HG02798 (cell line): Measurements from ENCODE around the gene EIF3D.
"Not testable (repeated sequence)": the region's sequence is repeated elsewhere in the genome, so short reads cannot be mapped to it uniquely, and the experiment has no call there.

ENCODE experiments used
- ATAC-seq: cut with Tn5 transposase; IDR thresholded peaks from one replicate; pipeline ENCODE4 v1.9.1; 2021; ENCODE audit warnings: mild to moderate bottlenecking; ENCODE audit not compliant: unreplicated experiment, poor library complexity

The EIF3D gene

DNA sequence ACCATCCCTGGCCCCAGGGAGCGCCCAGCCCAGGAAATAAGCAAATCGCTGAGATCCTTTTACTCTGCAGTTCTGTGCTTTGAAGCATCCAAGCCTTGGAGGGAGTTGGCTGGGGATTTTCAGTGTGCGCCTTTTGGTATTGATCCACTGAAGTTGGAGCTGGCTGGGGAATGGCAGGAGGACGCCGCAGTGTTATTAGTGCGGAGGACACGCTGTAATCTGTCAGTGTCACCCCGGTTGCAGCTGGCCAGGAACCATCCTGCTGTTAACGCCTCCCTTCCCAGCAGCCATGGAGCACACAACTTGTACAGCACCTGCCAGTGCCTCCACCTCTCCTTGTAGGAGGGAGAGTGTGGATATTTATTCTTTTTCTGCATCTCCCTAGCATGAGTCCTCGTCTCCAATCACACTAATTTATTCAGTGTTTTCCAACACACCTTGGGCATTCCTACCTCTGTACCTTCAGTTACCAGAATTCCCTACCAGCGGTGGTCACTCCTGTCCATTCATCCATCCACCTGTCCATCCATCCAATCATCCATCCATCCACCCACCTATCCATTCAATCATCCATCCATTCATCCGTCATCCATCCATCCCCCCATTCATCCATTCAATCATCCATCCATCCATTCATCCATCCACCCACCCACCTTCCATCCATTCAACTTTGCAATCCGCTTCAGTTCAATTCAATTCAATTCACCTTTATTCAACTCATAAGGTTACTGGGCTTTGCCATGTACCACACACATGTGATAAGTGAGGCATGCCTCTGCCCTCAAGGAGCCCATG is 21.9 kb upstream of the EIF3D start:
- ATAC-seq = no peak

DNA sequence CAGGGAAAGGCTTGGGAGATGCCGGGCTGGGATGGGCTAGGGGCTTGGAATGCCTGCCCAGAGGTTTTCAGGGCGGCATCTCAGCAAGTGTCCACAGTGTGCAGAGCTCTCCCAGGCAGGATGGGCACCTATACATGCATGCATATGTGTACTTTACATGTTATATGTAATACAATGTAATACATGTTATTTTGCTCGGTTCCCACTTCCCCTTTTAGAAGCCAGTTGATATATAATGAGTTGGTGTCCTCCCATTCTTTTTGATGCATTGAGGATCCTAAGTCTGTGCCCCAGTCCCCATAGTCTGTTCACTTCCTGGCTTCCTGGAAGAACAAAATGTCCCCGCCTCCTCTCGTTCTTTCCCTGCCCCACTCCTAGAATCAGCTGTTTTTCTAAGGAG is 20.1 kb upstream of the EIF3D start:
- ATAC-seq = no peak

DNA sequence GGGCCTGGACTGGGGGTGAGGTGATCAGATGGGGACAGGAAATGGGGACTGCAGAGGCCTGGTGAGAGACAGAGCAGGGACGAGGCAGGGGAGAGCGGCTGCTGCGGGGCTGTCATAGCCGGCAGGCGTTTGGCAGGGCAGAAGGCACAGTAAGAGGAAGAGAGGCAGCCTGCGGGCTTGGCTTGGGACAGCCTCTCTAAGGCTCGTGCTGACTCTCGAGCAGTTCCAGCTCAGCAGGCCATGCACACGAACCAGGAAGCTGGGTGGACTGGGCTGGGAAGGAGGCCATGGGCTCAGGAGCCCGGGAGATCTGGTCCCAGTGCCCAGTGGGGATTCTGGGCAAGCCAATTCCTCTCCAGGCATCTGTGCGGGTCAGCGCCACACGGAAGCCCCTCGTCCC is 19.6 kb upstream of the EIF3D start:
- ATAC-seq = no peak

DNA sequence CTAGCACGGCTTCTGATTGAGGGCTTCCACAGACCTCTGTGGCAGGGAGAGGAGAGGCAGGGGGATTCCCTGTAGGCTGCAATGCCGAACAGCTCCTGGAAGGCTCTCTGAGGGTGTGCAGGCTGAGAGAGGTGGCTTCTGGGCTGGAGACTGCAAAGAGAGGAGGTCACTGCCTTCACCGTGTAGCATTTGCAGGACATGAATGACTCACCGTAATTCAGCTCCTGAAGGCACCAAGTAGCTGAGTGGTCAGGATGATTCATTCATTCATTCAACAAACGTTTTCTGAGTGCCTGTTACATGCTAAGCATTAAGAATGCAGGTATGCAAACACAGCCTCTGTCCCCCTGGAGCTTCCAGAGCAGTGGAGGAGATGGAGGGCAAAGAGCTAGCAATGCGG is 18.0 kb upstream of the EIF3D start:
- ATAC-seq = no peak

DNA sequence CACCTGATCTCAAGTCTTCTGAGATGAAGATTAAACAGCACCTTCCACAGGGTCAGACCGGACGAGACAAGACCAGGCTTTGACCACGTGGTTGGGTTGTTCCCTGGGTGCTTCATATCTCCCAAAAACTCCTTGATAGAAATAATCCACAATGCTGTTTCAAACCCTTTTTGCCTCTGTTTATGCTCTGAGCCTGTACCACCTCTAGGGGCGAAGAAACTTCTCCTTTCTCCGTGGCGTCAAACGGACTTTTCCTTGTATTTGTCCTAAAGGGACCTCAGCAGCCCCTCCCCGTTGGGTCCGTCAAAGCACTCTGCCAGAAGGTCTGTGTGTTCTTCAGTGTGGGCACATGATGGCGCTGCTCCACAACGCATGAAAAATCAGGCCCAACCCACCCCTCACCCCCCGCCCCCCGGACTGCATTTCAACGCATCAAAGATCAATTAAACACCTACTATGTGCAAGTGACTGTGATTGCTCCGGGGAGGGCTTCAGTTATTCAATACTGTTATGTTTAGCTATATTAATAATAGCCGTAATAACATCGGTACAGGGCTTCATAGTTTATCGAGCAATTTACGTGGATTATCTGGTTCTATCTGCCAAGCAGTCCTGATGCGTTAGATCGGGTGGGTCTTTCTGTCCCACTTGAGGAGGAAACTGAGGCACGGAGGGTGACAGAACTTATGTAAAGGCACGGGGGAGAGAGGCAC is 17.3 kb upstream of the EIF3D start:
- ATAC-seq = no peak

DNA sequence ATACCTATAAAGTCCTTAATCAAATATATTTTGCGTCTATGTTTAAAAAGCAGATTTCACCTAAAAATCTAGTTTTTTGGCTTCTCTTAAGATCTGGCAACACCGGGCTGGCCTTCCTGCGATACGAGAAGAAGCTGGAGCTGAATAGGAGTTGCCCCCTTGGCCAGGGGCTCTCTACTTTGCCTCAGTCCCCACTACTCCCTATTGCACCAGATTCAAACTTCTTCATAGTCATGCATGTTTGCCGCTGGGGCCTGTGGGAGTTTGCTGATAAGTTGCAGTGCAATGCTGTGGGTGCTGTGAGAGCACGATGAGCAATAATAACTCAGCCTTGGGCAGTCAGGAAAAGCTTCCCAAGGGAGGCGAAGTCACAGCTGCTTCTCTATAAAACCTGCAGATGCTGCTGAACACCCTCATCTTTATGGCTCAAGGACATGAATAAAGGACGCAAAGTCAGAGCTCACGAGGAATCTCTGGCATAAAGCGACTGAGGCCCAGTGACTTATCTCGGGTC is 15.2 kb upstream of the EIF3D start:
- no peak for ATAC-seq

DNA sequence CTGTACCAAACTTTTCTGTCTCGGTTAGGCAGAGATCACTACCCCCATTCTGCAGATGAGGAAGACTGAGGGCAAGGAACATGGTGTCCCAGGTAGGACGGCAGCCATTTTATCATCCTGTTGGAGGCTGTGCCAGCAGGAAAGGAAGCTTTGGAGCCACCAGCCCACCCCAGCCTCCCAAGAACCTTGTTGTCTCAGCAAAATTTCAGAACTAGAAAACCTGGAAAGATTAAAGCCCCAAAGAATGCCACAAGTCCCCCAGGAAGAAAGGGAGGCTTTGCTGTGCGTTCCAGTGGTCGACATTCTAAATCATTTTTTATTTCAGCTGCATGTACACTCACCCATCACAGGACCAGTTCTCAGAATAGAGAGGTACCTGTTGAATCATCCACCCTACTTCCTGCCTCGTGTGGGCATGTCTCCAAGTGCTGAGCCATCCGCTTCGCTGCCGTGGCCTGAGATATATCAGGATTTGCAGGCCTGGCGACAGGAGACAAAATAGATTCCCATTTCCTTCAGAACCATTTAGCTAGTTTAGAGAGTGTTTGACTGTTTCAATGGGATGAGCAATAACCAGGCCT is 13.0 kb upstream of the EIF3D start:
- ATAC-seq = no peak

DNA sequence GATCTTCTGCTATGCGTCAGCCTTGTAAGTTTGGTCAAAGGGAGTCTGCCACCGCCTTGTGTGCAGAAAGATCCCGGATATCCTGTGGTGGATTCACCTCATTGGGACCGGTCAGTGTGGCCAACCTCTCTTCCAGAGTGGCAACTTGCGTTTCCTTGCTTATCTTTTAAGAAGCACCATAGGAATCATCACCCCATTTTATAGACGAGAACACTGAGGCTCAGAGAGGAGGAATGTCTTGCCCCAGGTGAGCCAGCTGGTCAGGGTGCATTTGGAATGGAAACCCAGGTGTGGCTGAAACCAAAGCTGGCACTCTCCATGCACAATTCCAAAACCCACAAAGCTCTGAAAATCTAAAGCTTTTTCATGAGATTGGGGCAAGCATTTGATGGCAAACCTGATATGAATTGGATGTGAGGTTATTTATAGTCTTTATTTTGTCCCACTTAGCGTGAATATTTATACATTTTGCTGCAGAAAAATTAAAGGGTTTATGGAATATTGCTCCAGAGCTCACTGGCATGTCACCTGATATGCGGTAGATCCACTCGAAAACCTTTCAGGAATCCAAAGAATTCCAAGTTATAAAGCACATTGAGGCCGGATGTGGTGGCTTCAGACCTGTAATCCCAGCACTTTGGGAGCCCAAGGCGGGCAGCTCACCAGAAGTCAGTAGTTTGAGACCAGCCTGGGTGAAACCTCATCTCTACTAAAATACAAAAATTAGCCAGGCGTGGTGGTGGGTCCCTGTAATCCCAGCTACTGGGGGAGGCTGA is 12.1 kb upstream of the EIF3D start:
- ATAC-seq = no peak

DNA sequence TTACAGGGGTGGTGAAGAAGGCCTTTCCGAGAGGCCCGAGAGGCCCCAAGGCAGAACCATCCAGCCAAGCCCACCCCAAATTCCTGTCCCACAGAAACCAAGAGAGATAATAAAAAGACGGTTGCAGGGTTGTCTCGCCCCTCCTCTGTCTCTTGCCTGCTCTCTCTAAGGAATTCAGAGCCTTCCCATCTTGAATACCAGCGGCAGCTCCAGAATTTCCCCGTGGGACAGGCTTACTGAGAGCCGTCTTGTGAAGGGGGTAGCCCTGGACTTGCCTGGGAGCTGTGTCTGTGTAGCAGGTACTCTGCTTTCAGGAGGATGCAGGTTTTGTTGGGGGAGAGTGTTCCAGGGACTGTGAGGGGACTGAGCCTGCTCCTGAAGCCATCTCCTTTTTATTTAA is 9.6 kb upstream of the EIF3D start:
- ATAC-seq = no peak

DNA sequence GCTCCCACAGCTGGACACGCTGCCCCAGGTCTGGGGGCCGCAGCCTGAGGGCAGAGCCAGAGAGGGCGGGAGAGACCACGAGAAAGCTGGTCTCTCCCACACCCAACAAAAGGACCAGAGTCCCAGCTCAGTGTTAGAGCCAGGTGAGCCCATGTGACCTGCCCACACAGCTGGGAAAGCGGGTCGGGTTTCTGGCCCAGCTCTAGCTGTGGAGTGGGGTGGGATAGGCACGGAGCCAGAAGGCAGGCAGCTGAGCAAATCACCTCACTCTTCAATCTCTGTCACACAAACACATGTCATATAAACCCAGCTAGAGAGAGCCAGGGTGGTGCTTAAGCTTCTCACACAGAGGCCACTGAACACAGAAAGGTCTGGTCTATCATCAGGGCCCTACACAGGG is 7.8 kb upstream of the EIF3D start:
- no peak for ATAC-seq

DNA sequence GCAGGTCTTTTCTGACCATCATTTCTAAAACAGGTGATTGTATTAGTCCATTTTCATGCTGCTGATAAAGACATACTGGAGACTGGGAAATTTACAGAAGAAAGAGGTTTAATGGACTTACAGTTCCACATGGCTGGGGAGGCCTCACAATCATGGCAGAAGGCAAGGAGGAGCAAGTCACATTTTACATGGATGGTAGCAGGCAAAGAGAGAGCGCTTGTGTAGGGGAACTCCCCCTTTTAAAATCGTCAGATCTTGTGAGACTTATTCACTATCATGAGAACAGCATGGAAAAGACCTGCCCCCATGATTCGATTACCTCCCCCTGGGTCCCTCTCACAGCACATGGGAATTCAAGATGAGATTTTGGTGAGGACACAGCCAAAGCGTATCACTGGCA is 4.4 kb upstream of the EIF3D start:
- not testable (repeated sequence) for ATAC-seq

DNA sequence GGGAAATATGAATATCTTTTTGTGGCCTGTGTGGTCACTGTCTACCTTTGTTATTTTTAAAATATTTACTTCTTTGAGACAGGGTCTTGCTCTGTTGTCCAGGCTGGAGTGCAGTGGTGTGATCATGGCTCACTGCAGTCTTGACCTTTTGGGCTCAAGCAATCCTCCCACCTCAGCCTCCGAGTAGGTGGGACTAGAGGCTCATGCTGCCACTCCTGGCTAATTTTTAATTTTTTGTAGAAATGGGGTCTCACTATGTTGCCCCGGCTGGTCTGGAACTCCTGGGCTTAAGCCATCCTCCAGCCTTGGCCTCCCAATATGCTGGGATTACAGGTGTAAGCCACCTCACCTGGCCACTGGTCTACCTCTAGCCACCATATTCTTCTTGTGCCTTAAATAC is 3.5 kb upstream of the EIF3D start:
- no peak for ATAC-seq

DNA sequence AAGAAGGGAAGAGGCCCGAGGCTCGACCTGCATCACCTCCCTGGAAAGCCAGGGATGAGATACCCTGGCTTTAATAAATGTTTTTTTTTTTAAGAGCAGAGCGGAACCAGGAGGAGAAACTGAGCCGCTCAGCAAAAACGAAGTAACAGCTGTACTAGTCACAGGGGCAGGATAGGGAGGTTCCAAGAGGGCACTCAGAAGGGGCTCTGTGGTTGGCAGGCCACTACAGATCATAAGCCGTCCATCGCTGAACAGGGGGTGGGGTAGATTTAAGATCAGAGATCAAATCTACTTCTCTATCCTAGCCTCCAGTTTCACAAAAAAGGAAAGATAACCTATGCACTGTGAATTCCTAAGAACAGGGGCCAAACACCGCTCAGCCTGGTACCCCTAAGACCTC is 625 bp downstream of the EIF3D start:
- ATAC-seq = no peak

DNA sequence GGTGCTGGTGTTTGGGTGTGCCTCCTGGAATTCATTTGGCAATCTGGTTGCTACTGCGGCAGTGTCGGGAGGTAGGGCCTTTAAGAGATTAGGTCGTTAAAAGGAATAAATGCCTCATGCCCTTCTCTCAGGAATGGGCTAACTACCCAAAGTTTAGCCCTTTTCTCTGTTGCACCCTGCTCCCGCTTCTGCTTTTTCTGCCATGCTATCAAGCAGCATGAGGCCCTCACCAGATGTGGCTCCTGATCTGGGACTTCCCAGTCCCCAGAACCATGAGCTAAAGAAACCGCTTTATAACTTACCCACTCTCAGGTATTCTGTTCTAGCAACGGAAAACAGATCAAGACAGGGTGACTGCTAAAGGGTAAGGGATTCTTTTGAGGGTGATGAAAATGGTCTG is 6.3 kb downstream of the EIF3D start:
- no peak for ATAC-seq

DNA sequence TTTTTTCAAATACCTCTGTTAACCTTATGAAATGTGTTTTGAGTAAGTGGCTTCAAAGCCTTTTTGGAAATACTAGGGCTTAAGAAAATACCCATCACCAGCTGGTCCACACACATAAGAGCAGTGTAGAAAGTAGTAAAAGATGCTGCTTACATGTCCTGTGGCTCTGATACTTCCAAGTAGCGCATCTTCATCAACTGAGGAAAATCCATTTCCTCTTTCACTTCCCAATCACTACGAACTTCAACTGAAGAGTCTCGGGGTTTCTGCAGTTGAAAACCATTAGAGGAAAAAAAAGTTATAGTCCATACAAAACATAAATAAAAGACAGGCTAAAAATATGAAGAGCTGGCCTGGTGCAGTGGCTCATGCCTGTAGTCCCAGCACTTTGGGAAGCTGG is 8.5 kb downstream of the EIF3D start:
- ATAC-seq = no peak

DNA sequence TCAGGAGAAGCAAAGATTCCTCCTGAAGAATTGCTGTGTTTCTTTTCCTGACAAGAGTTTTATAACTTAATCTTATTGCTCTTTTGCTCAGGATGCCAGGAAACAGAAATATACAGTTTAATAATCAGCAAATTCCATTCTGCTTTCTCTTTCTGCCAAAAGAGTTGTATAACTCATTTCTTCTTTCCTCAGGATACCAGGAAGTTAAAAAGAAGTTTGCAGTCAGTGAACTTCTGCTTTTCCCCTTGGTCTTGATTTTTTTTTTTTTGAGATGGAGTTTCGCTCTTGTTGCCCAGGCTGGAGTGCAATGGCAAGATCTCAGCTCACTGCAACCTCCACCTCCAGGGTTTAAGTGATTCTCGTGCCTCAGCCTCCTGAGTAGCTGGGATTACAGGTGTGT is 9.1 kb downstream of the EIF3D start:
- ATAC-seq = not testable (repeated sequence)

DNA sequence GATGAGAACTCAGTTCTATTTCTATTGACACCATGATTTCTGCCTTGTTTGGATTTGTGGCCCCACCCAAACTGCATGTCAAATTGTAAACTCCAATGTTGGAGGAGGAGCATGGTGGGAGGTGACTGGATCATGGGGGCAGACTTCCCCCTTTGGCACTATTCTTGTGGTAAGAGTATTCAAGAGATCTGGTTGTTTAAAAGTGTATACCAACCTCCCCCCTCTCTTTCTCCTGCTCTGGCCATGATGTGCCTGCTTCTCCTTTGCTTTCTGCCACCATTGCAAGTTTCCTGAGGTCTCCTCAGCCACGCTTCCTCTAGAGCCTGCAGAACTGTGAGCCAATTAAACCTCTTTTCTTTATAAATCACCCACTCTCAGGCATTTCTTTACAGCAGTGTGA is 14.2 kb downstream of the EIF3D start:
- ATAC-seq = no peak

DNA sequence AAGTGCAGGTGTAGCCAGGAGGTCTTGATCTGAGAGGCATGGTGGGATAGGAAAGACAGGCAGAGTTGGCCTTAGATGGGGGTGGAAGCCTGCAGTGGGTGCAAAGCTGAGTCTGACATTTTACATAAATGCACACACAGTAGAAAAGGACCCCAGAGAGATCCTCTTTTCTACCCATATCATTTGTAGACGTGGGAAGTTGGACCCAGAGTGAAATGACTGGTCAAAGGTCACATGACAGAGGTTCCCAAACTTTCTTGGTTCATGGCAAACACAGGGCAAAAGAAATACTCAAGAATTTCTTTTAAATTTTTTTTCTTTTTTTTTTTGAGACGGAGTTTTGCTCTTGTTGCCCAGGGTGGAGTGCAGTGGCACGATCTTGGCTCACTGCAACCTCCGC is 16.0 kb downstream of the EIF3D start:
- no peak for ATAC-seq

DNA sequence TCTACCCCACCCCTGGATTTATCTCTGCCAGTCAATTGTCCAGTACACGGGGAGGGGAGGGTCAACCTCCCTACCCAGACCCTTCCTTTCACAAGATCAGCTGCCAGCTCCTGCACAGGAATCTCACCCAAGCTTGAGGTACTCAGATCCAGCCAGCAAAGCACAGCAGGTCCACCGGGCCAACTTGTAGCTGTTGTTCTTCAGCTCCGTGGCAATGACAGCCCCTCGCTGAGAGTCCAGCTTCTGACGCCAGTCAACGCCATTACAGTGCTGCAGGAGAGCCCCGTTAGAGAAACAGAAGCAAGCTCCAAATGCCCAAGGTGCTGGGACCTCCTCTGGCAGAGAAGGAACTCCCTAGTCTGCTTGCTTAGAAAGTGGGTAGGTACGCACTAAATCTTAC is 16.6 kb downstream of the EIF3D start:
- ATAC-seq = no peak

DNA sequence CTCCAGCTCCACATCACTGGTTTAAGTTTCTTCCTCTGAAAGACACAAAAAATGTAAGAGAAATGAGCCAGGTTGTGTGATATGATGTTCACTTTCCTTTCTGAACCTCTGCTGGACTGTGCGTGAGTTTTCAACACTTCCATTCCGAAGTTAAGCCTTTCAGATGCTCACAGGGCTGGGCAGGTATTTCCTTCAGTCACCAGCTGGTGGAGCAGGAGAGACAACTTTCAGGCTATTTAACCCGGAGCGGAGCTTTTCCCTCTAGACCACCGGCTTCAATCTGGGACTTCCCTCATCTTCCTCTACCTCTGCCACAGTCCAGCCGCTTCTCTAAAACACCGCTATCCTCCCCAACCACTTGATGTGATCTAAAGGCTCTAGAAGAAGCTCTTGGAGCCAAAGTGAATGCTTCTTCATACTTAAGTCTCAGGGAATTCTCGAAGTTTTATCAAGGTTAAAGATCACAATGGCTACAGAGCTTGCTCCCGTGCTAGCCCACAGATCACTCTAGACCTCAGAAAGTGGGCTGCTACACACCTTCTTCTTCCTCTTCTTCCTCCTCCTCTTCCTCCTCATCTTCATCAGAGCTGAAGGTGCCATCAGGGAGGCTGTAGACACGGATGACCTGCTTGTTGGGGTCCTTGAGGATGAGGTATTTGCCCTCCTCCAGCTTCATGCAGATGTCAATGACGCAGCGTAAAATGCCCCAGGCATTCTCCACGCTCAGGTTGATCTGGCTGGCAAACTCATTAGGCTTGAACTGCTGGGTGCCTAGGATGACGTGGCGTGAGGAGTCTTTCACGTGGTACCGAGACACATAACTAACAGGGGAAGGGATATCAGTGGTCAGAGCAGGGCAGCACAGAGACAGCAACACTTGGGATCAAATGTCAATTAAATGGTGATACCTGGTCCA is 17.7 kb downstream of the EIF3D start:
- ATAC-seq = no peak
